IMR-90 (cell line): ENCODE measurements around the gene NEXN. TPM values are rescaled to one million over a fixed set of nuclear protein-coding genes. Genes with fewer than 3 reads are reported as not detected.

Source experiments
- ATAC-seq: fragments of 200-7000 bp; cut with Tn5 transposase; 2 replicates; pipeline ENCODE4 v1.9.1; 2020; ENCODE audit warnings: low read depth, mild to moderate bottlenecking, moderate library complexity
- BruUV-seq: library from RNA; stranded (reverse); fragments of 400-500 nt; replicated peaks from 2 replicates; lab custom pipeline; 2021; lab: Mats Ljungman, UMichigan
- CTCF ChIA-PET: fragments of 300-600 bp; formaldehyde crosslinking; extraction: SDS; loops from one replicate; lab custom pipeline; 2021; ENCODE audit warnings: antibody characterized with exemption; lab: Yijun Ruan, JAX
- POLR2A ChIA-PET: fragments of 300-600 bp; sonication (Branson Sonifier 250); formaldehyde crosslinking; loops from one replicate; lab custom pipeline; 2022; ENCODE audit warnings: antibody characterized with exemption; ENCODE audit not compliant: unreplicated experiment; lab: Charles Lee
- DNase-seq: peaks from one replicate; pipeline ENCODE4 v3.0.0; 2013
- H2AFZ ChIP-seq: replicated peaks from 2 replicates; pipeline ENCODE3; 2013; ENCODE audit warnings: low read length, mild to moderate bottlenecking; ENCODE audit not compliant: poor library complexity
- H2AK5ac ChIP-seq: 2 replicates; pipeline ENCODE4 v1.6.1; 2013; ENCODE audit warnings: low read depth, low read length, inconsistent platforms
- H2AK9ac ChIP-seq: replicated peaks from 2 replicates; pipeline ENCODE3; 2013; ENCODE audit warnings: mild to moderate bottlenecking, low read depth, low read length, moderate library complexity; ENCODE audit not compliant: poor library complexity
- H2BK120ac ChIP-seq: 2 replicates; pipeline ENCODE4 v1.6.1; 2013; ENCODE audit warnings: low read depth, low read length, inconsistent platforms
- H2BK15ac ChIP-seq: 3 replicates; pipeline ENCODE4 v1.6.1; 2013; ENCODE audit warnings: low read depth, low read length, inconsistent platforms
- H2BK20ac ChIP-seq: 2 replicates; pipeline ENCODE4 v1.6.1; 2013; ENCODE audit warnings: low read depth, mild to moderate bottlenecking, inconsistent platforms, low read length, moderate library complexity
- H2BK5ac ChIP-seq: 2 replicates; pipeline ENCODE4 v1.6.1; 2013; ENCODE audit warnings: mild to moderate bottlenecking, low read depth, low read length, inconsistent platforms; ENCODE audit not compliant: poor library complexity, severe bottlenecking
- H3K14ac ChIP-seq: replicated peaks from 2 replicates; pipeline ENCODE4 v1.6.1; 2013; ENCODE audit warnings: low read depth, low read length, inconsistent platforms
- H3K18ac ChIP-seq: 2 replicates; pipeline ENCODE4 v1.6.1; 2013; ENCODE audit warnings: low read depth, low read length, control low read depth
- H3K23ac ChIP-seq: 2 replicates; pipeline ENCODE4 v1.6.1; 2013; ENCODE audit warnings: low read depth, low read length, inconsistent platforms
- H3K27ac ChIP-seq: 2 replicates; pipeline ENCODE4 v1.5.1; 2013; ENCODE audit warnings: mild to moderate bottlenecking, control low read depth, low read length; ENCODE audit not compliant: insufficient read depth
- H3K27me3 ChIP-seq: 2 replicates; pipeline ENCODE4 v1.6.1; 2013; ENCODE audit warnings: low read length; ENCODE audit not compliant: control insufficient read depth, insufficient read depth
- H3K36me3 ChIP-seq: 2 replicates; pipeline ENCODE4 v1.6.1; 2013; ENCODE audit warnings: low read length, mixed read lengths; ENCODE audit not compliant: control insufficient read depth, insufficient read depth
- H3K4ac ChIP-seq: 2 replicates; pipeline ENCODE4 v1.6.1; 2013; ENCODE audit warnings: low read depth, low read length, inconsistent platforms
- H3K4me1 ChIP-seq: 2 replicates; pipeline ENCODE4 v1.6.1; 2013; ENCODE audit warnings: low read length, mixed read lengths; ENCODE audit not compliant: control insufficient read depth, insufficient read depth
- H3K4me2 ChIP-seq: 2 replicates; pipeline ENCODE4 v1.6.1; 2013; ENCODE audit warnings: low read depth, mild to moderate bottlenecking, control low read depth, low read length, moderate library complexity
- H3K4me3 ChIP-seq: 2 replicates; pipeline ENCODE4 v1.5.1; 2013; ENCODE audit warnings: low read depth, mild to moderate bottlenecking, control low read depth, low read length, moderate library complexity; ENCODE audit not compliant: insufficient read depth
- H3K56ac ChIP-seq: 2 replicates; pipeline ENCODE4 v1.6.1; 2013; ENCODE audit warnings: low read length, inconsistent platforms; ENCODE audit not compliant: insufficient read depth; ENCODE audit errors: extremely low read depth
- H3K79me1 ChIP-seq, 2 experiments: 2 replicates each; pipeline ENCODE4 v1.6.1; 2013; ENCODE audit warnings: low read length in 2 of 2, inconsistent platforms in 1 of 2, low read depth in 1 of 2
- H3K9ac ChIP-seq: 2 replicates; pipeline ENCODE4 v1.6.1; 2013; ENCODE audit warnings: low read depth, low read length, control low read depth
- H3K9me1 ChIP-seq: 2 replicates; pipeline ENCODE4 v1.6.1; 2013; ENCODE audit warnings: low read length, inconsistent platforms; ENCODE audit not compliant: insufficient read depth
- H3K9me3 ChIP-seq: 2 replicates; pipeline ENCODE4 v1.6.1; 2013; ENCODE audit warnings: low read length; ENCODE audit not compliant: control insufficient read depth, insufficient read depth
- H4K20me1 ChIP-seq: 2 replicates; pipeline ENCODE4 v1.6.1; 2013; ENCODE audit warnings: low read length, inconsistent platforms; ENCODE audit not compliant: insufficient read depth
- H4K5ac ChIP-seq: 2 replicates; pipeline ENCODE4 v1.6.1; 2013; ENCODE audit warnings: mild to moderate bottlenecking, low read depth, low read length, control low read depth
- H4K8ac ChIP-seq, 2 experiments: 2 replicates each; pipeline ENCODE4 v1.6.1; 2013; ENCODE audit warnings: low read depth in 2 of 2, low read length in 2 of 2, control low read depth in 1 of 2, inconsistent platforms in 1 of 2
- H4K91ac ChIP-seq: 2 replicates; pipeline ENCODE4 v1.6.1; 2013; ENCODE audit warnings: low read depth, low read length, inconsistent platforms; ENCODE audit not compliant: insufficient read depth
- BHLHE40 ChIP-seq: fragments of 150-350 bp; IDR thresholded peaks from 2 replicates; pipeline ENCODE4 v1.6.1; 2016; ENCODE audit warnings: mild to moderate bottlenecking, low read depth, low read length
- CEBPB ChIP-seq: IDR thresholded peaks from 2 replicates; pipeline ENCODE4 v1.6.1; 2012; ENCODE audit warnings: low read depth, low read length, improper control_type of control experiment
- CHD1 ChIP-seq: IDR thresholded peaks from 2 replicates; pipeline ENCODE4 v1.6.1; 2012; ENCODE audit warnings: low read depth, low read length, improper control_type of control experiment
- FOS ChIP-seq: fragments of 150-350 bp; IDR thresholded peaks from 2 replicates; pipeline ENCODE4 v1.6.1; 2016; ENCODE audit warnings: low read depth, low read length
- MAFK ChIP-seq: IDR thresholded peaks from 2 replicates; pipeline ENCODE4 v1.6.1; 2012; ENCODE audit warnings: low read depth, low read length, improper control_type of control experiment
- MAZ ChIP-seq: IDR thresholded peaks from 2 replicates; pipeline ENCODE4 v1.6.1; 2012; ENCODE audit warnings: low read depth, mild to moderate bottlenecking, low read length, improper control_type of control experiment, moderate library complexity, borderline replicate concordance
- MXI1 ChIP-seq: IDR thresholded peaks from 2 replicates; pipeline ENCODE4 v1.6.1; 2012; ENCODE audit warnings: low read depth, mild to moderate bottlenecking, low read length, moderate library complexity, borderline replicate concordance
- NFE2L2 ChIP-seq: fragments of 150-350 bp; IDR thresholded peaks from 2 replicates; pipeline ENCODE4 v1.6.1; 2016; ENCODE audit warnings: low read depth, mild to moderate bottlenecking, low read length
- POLR2A ChIP-seq: IDR thresholded peaks from 2 replicates; pipeline ENCODE4 v1.6.1; 2012; ENCODE audit warnings: mild to moderate bottlenecking, low read depth, low read length
- RAD21 ChIP-seq: IDR thresholded peaks from 2 replicates; pipeline ENCODE4 v1.6.1; 2012; ENCODE audit warnings: low read length, improper control_type of control experiment
- RCOR1 ChIP-seq: IDR thresholded peaks from 2 replicates; pipeline ENCODE4 v1.6.1; 2012; ENCODE audit warnings: mild to moderate bottlenecking, low read length, improper control_type of control experiment; ENCODE audit not compliant: insufficient replicate concordance
- RFX5 ChIP-seq: IDR thresholded peaks from 2 replicates; pipeline ENCODE4 v1.8.0; 2012; ENCODE audit warnings: low read depth, mild to moderate bottlenecking, low read length, moderate library complexity
- SMC3 ChIP-seq: fragments of 150-350 bp; IDR thresholded peaks from 2 replicates; pipeline ENCODE4 v1.6.1; 2016; ENCODE audit warnings: low read depth, mild to moderate bottlenecking, antibody characterized with exemption, low read length, moderate library complexity
- WGBS, 2 experiments: methylation state at CpG; one replicate each; pipeline versions ENCODE4 v1.1.5 to v1.1.7; 2013; ENCODE audit warnings: missing lambda C conversion rate in 2 of 2; ENCODE audit not compliant: insufficient read length in 1 of 2; ENCODE audit errors: extremely low coverage in 2 of 2; 5-methylcytosine and 5-hydroxymethylcytosine counted together
- dilution Hi-C: fragments of 300-500 bp; cut with HindIII; formaldehyde crosslinking; loops from one replicate; pipeline ENCODE4 v1.14.3; 2018; ENCODE audit warnings: low sequenced_read_pairs; ENCODE audit not compliant: unreplicated experiment
- in situ Hi-C: fragments of 300-500 bp; cut with MboI; formaldehyde crosslinking; loops from 3 replicates; pipeline ENCODE4 v1.14.3; 2019; ENCODE audit warnings: low sequenced_read_pairs, inconsistent platforms, mixed read lengths
- intact Hi-C: fragments of 100-400 bp; cut with micrococcal nuclease; formaldehyde crosslinking; loops from 2 replicates; pipeline ENCODE4 v1.10.0; 2022
- polyA plus RNA-seq, 3 experiments: library from polyadenylated mRNA; depleted of rRNA; stranded (reverse); fragments of >200 nt; gene quantifications; 2 replicates each; pipeline ENCODE4 v1.2.3, GENCODE V29; 2012; ENCODE audit warnings: low replicate concordance in 1 of 3
- total RNA-seq: library from RNA; depleted of rRNA; stranded (reverse); fragments of >200 nt; gene quantifications from 2 replicates; pipeline ENCODE4 v1.2.3, GENCODE V29; 2012
- TF ChIP-seq, protein P1 (sequence below): fragments of 150-350 bp; IDR thresholded peaks from 2 replicates; pipeline ENCODE4 v1.6.1; 2016; ENCODE audit warnings: low read depth, mild to moderate bottlenecking, low read length, moderate library complexity, borderline replicate concordance
- TF ChIP-seq, protein P2 (sequence below): conservative IDR thresholded peaks from 2 replicates; pipeline ENCODE4 v1.5.1; 2012; ENCODE audit warnings: mild to moderate bottlenecking, low read depth, low read length, improper control_type of control experiment
- TF ChIP-seq, protein P3 (sequence below): fragments of 150-350 bp; IDR thresholded peaks from 2 replicates; pipeline ENCODE4 v1.6.1; 2017; ENCODE audit warnings: mild to moderate bottlenecking, antibody characterized with exemption, low read length, low read depth

Gene NEXN
- total and polyA plus RNA-seq, 2 of the 4 experiments (the other 2 are of a cell fraction) = 5.2 to 16.1 TPM

GRCh38 chr1:77847621-77848080, 40.8 kb upstream of the NEXN start:
- Histone ChIP-seq H3K14ac (no peak overlapping the region), H3K79me1 (peaks cover 0 to 4% of the 10 kb centered on the region in 2 experiments; a peak in 3 of 4 replicates), H2AFZ (no peak overlapping the region), H4K20me1 (no peaks in the 10 kb centered on the region), H3K56ac (no peak overlapping the region), H3K4me1 (peaks cover 2% of the 10 kb centered on the region; the same call in 1 of the 2 replicates), H3K4me2 (no peak overlapping the region), H3K9me1 (0 out of 2 replicates have a peak, but pooled peaks cover 2% of the 10 kb centered on the region), H2BK5ac (no peak overlapping the region), H3K4ac (no peak overlapping the region), H3K9ac (no peak overlapping the region), H3K27ac (no peak overlapping the region), H3K9me3 (no peaks in the 10 kb centered on the region), H3K18ac (no peak overlapping the region), H3K23ac (no peak overlapping the region), H4K91ac (no peak overlapping the region), H4K8ac (no peak overlapping the region), H3K27me3 (no peaks in the 10 kb centered on the region), H2BK120ac (no peak overlapping the region), H3K36me3 (peaks cover 4% of the 10 kb centered on the region; the same call in 1 of the 2 replicates), H2AK5ac (no peak overlapping the region), H2BK20ac (no peak overlapping the region), H2AK9ac (no peak overlapping the region), H4K5ac (no peak overlapping the region), H3K4me3 (no peak overlapping the region), H2BK15ac (no peak overlapping the region)
- intact Hi-C loops = no loop called here
- TF ChIP-seq RCOR1 (no peak), MAZ (no peak), POLR2A (no peak), SMC3 (no peak), BHLHE40 (no peak), FOS (no peak), CHD1 (no peak), RAD21 (no peak), MXI1 (no peak), CEBPB (no peak), NFE2L2 (no peak), MAFK (no peak), RFX5 (no peak)
- TF ChIP-seq, protein P1, sequence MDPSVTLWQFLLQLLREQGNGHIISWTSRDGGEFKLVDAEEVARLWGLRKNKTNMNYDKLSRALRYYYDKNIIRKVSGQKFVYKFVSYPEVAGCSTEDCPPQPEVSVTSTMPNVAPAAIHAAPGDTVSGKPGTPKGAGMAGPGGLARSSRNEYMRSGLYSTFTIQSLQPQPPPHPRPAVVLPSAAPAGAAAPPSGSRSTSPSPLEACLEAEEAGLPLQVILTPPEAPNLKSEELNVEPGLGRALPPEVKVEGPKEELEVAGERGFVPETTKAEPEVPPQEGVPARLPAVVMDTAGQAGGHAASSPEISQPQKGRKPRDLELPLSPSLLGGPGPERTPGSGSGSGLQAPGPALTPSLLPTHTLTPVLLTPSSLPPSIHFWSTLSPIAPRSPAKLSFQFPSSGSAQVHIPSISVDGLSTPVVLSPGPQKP = no peak
- TF ChIP-seq, protein P2, sequence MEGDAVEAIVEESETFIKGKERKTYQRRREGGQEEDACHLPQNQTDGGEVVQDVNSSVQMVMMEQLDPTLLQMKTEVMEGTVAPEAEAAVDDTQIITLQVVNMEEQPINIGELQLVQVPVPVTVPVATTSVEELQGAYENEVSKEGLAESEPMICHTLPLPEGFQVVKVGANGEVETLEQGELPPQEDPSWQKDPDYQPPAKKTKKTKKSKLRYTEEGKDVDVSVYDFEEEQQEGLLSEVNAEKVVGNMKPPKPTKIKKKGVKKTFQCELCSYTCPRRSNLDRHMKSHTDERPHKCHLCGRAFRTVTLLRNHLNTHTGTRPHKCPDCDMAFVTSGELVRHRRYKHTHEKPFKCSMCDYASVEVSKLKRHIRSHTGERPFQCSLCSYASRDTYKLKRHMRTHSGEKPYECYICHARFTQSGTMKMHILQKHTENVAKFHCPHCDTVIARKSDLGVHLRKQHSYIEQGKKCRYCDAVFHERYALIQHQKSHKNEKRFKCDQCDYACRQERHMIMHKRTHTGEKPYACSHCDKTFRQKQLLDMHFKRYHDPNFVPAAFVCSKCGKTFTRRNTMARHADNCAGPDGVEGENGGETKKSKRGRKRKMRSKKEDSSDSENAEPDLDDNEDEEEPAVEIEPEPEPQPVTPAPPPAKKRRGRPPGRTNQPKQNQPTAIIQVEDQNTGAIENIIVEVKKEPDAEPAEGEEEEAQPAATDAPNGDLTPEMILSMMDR = no peak
- TF ChIP-seq, protein P3, sequence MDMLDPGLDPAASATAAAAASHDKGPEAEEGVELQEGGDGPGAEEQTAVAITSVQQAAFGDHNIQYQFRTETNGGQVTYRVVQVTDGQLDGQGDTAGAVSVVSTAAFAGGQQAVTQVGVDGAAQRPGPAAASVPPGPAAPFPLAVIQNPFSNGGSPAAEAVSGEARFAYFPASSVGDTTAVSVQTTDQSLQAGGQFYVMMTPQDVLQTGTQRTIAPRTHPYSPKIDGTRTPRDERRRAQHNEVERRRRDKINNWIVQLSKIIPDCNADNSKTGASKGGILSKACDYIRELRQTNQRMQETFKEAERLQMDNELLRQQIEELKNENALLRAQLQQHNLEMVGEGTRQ = no peak
- BruUV-seq = no TSS peak
- 85% methylated on average over 2 of the region's 9 CpGs; no CpG with 5 or more reads in 1 of the 2 experiments for WGBS, 2 experiments
- ATAC-seq (no peak), DNase-seq (no peak)
- ChIA-PET CTCF (no interaction called here), POLR2A (no interaction called here)
- dilution Hi-C loops = no loop called here
- in situ Hi-C loops = no loop called here
